CD4-positive, alpha-beta memory T cell (primary cell): ENCODE results near the gene CARD8. TPM values are rescaled to one million over a fixed set of nuclear protein-coding genes. Genes with fewer than 3 reads are reported as not detected.
"Not testable (repeated sequence)": the region's sequence is repeated elsewhere in the genome, so short reads cannot be mapped to it uniquely, and the experiment has no call there.

Experiments
- CTCF ChIA-PET: fragments of 350-600 bp; sonication (Branson Sonifier 250); formaldehyde crosslinking; loops from one replicate; lab custom pipeline; 2021; ENCODE audit warnings: inconsistent platforms; ENCODE audit not compliant: partially characterized antibody; lab: Charles Lee
- POLR2A ChIA-PET: fragments of 350-600 bp; sonication (Branson Sonifier 250); formaldehyde crosslinking; loops from one replicate; lab custom pipeline; 2021; ENCODE audit not compliant: partially characterized antibody; lab: Charles Lee
- DNase-seq, 5 donors: peaks; one replicate each; pipeline versions ENCODE4 v3.0.0 to v3.0.0-alpha.2; 2020 to 2022; ENCODE audit warnings: mixed read lengths in 1 of 5
- H3K27ac ChIP-seq: one replicate; pipeline ENCODE4 v1.7.0; 2013; ENCODE audit warnings: low read depth, low read length
- H3K27me3 ChIP-seq: 2 replicates; pipeline ENCODE4 v1.7.0; 2013; ENCODE audit warnings: mild to moderate bottlenecking, low read length, moderate library complexity; ENCODE audit not compliant: insufficient read depth
- H3K36me3 ChIP-seq: 2 replicates; pipeline ENCODE4 v1.7.0; 2013; ENCODE audit warnings: mild to moderate bottlenecking, low read length, moderate library complexity; ENCODE audit not compliant: insufficient read depth
- H3K4me1 ChIP-seq: 2 replicates; pipeline ENCODE4 v1.7.0; 2013; ENCODE audit warnings: mild to moderate bottlenecking, low read length, moderate library complexity; ENCODE audit not compliant: insufficient read depth
- H3K4me3 ChIP-seq, 2 donors: one replicate each; pipeline ENCODE4 v1.7.0; 2013; ENCODE audit warnings: low read length in 2 of 2, mild to moderate bottlenecking in 1 of 2
- H3K9me3 ChIP-seq, 2 donors: one replicate each; pipeline ENCODE4 v1.7.0; 2013; ENCODE audit warnings: low read length in 2 of 2, control low read depth in 1 of 2; ENCODE audit not compliant: control insufficient read depth in 1 of 2
- H3K27ac Mint-ChIP-seq, 7 donors: one replicate each; pipeline ENCODE4 v1.8.0; 2020 to 2021; ENCODE audit warnings: mixed read lengths in 7 of 7, mild to moderate bottlenecking in 6 of 7, inconsistent platforms in 3 of 7, moderate library complexity in 3 of 7
- H3K27me3 Mint-ChIP-seq, 2 donors: one replicate each; pipeline ENCODE4 v1.8.0; 2020 to 2021; ENCODE audit warnings: mixed read lengths in 2 of 2
- H3K36me3 Mint-ChIP-seq, 2 donors: one replicate each; pipeline ENCODE4 v1.8.0; 2020 to 2021; ENCODE audit warnings: mixed read lengths in 2 of 2, inconsistent platforms in 1 of 2, mild to moderate bottlenecking in 1 of 2
- H3K4me1 Mint-ChIP-seq, 4 donors: one replicate each; pipeline ENCODE4 v1.8.0; 2020 to 2021; ENCODE audit warnings: mixed read lengths in 4 of 4, mild to moderate bottlenecking in 1 of 4
- H3K4me3 Mint-ChIP-seq, 8 donors: one replicate each; pipeline ENCODE4 v1.8.0; 2020 to 2021; ENCODE audit warnings: mixed read lengths in 8 of 8, mild to moderate bottlenecking in 7 of 8, moderate library complexity in 6 of 8, inconsistent platforms in 3 of 8
- H3K9me3 Mint-ChIP-seq, 8 donors: one replicate each; pipeline ENCODE4 v1.8.0; 2020 to 2021; ENCODE audit warnings: mixed read lengths in 8 of 8, mild to moderate bottlenecking in 5 of 8, inconsistent platforms in 3 of 8, moderate library complexity in 1 of 8
- intact Hi-C: fragments of 100-400 bp; cut with micrococcal nuclease; formaldehyde crosslinking; loops from one replicate; pipeline ENCODE4 v1.15.1; 2023
- polyA plus RNA-seq, 2 donors: library from polyadenylated mRNA; unstranded; fragments of 300-500 nt; fragmentation: Illumina TruSeq; gene quantifications; one replicate each; pipeline ENCODE4 v1.2.3, GENCODE V29; 2021
- total RNA-seq, 2 experiments: library from RNA; stranded (reverse); gene quantifications; one replicate each; pipeline ENCODE4 v1.2.3, GENCODE V29; 2021

The CARD8 gene
- total and polyA plus RNA-seq, 4 experiments from 2014 or later = 74.9 to 316 (median 200) TPM

DNA sequence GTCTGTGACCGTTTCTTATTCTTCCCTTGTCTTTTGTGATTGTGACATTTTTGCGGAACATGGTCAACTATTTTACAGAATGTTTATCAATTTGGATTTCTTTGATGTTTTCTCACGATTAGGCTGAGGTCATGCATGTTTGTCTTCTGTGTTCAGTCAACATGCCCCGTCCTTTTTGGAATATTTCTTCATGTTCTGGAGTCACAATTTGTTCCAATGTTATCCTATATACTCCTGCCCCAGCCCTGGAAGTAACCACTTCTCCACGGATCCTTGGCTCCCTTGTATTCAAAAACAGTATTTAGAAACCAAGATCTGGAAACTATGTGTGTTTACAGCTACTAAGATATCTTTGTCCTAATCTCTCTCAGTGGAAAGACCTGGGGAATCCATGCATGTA lies 9.6 kb downstream of the CARD8 start:
- Mint-ChIP-seq H3K36me3 (peaks cover 45 to 49% of the 10 kb centered on the region in 2 donors), H3K27me3 (no peaks in the 10 kb centered on the region), H3K9me3 (no peaks in the 10 kb centered on the region), H3K4me1 (peaks cover 41 to 77% (median 55%) of the 10 kb centered on the region in 4 donors), H3K4me3 (peak overlapping the region in 7 of 8 donors; percentile 31 to 70 (median 61)), H3K27ac (peak overlapping the region; percentile 52 to 93 (median 84))
- Histone ChIP-seq H3K36me3 (peaks cover 9% of the 10 kb centered on the region), H3K9me3 (no peaks in the 10 kb centered on the region), H3K27ac (peak overlapping the region; percentile 27), H3K4me1 (peaks cover 69% of the 10 kb centered on the region), H3K27me3 (no peaks in the 10 kb centered on the region), H3K4me3 (no peak overlapping the region)
- intact Hi-C loops = no loop called here
- ChIA-PET POLR2A (interaction anchor here (0.9 to 3.7 kb wide), 7 partner anchors 9 to 42 kb away, joined by 4 to 28 read pairs (median 6); partner anchors contain the start of gene CARD8), CTCF (interaction anchor here (0.8 to 1.9 kb wide), 5 partner anchors 9 to 42 kb away, joined by 3 to 8 read pairs (median 3); partner anchors contain the start of gene CARD8)
- DNase-seq = no peak

DNA sequence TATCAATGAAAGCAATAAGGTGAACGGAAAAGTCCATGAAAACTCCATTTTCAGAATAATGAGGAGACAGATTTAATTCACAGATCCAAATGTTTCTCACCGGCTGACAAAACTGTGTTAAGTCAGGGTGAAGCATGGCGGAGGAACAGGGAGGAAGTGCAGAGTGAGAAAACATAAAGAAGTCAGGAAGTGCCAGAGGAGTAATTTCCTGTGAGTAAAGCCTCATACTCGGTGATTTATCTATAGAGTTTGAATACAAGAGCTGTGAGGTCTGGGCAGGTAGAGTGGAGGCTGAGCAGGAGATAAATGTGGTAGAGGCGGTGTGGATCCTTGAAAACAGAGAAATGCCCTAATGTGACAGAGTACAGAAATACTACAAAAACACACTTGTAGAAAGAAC lies 11.4 kb downstream of the CARD8 start:
- ChIA-PET CTCF (interaction anchor here (1.1 to 1.9 kb wide), 3 partner anchors 11 to 16 kb away, joined by 4 to 9 read pairs (median 8); partner anchors contain the start of gene CARD8), POLR2A (interaction anchor here (0.8 to 3.7 kb wide), 7 partner anchors 8 to 44 kb away, joined by 3 to 28 read pairs (median 7); partner anchors contain the start of gene CARD8)
- Histone ChIP-seq H3K4me3 (peak overlapping the region in 1 of 2 donors; percentile 38), H3K36me3 (peaks cover 20% of the 10 kb centered on the region), H3K27ac (peak overlapping the region; percentile 62), H3K27me3 (no peaks in the 10 kb centered on the region), H3K4me1 (peaks cover 52% of the 10 kb centered on the region), H3K9me3 (no peaks in the 10 kb centered on the region)
- peaks cover 32 to 64% (median 49%) of the 10 kb centered on the region in 4 donors for H3K4me1 Mint-ChIP-seq
- DNase-seq = peak; percentile 45 to 62 (median 47)
- H3K27me3 Mint-ChIP-seq = no peaks in the 10 kb centered on the region
- intact Hi-C loops = loop anchor here (1.0 kb wide), 1 partner anchor 16 kb away; no protein-coding TSS in a partner anchor
- peaks cover 48 to 55% of the 10 kb centered on the region in 2 donors for H3K36me3 Mint-ChIP-seq
- no peaks in the 10 kb centered on the region for H3K9me3 Mint-ChIP-seq
- peak overlapping the region; percentile 63 to 82 (median 78) for H3K4me3 Mint-ChIP-seq
- H3K27ac Mint-ChIP-seq = peak overlapping the region; percentile 83 to 92 (median 89)

DNA sequence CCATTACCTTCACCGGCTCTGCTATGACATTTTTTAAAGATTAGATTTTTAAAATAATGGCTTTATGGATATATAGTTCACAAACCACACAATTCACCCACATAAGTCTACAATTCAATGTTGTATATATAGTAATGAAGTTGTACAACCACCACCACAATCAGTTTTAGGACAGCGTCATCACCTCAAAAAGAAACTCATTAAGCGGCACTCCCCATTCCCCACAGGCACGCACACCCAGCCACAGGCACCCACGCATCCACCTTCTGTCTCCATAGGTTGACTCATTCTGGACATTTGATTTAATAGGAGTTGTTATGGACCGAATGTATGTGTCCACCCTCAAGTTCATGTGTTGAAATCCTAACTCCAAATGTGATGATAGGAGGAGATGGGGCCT lies 13.9 kb downstream of the CARD8 start:
- DNase-seq, intact Hi-C loops, H3K27me3 Mint-ChIP-seq, H3K4me3 Mint-ChIP-seq, H3K27ac ChIP-seq, H3K27me3 ChIP-seq, H3K9me3 Mint-ChIP-seq, H3K4me3 ChIP-seq, H3K9me3 ChIP-seq: not testable (repeated sequence)
- H3K36me3 ChIP-seq = peaks cover 20% of the 10 kb centered on the region
- H3K4me1 ChIP-seq = peaks cover 32% of the 10 kb centered on the region
- POLR2A ChIA-PET = interaction anchor here (1.2 kb wide), 1 partner anchor 7 kb away, joined by 3 read pairs; no protein-coding TSS in a partner anchor
- Mint-ChIP-seq H3K36me3 (peaks cover 45 to 62% of the 10 kb centered on the region in 2 donors), H3K27ac (peak overlapping the region in 6 of 7 donors; percentile 54 to 84 (median 75)), H3K4me1 (peaks cover 29 to 54% (median 41%) of the 10 kb centered on the region in 4 donors)
- CTCF ChIA-PET = interaction anchor here (1.7 kb wide), 1 partner anchor 19 kb away, joined by 6 read pairs; no protein-coding TSS in a partner anchor

DNA sequence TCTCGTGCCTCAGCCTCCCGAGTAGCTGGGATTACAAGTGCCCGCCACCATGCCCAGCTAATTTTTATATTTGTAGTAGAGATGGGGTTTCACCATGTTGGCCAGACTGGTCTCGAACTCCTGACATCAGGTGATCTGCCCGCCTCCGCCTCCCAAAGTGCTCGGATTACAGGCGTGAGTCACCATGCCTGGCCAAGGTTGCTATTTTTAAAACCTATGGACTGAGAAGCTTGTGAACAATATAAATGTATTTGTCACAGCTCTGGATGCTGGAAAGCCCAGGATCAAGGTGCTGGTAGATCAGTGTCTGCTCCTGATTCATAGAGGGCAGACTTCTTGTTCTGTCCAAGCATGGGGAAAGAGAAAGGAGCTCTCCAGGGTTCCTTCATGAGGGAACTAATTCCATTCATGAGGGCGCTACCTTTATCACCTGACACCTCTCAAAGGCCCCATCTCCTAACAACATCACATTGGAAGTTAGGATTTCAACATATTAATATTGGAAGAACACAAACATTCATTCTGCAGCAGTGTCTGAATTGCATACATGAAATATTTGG lies 16.1 kb downstream of the CARD8 start:
- Histone ChIP-seq H3K4me3 (no peak overlapping the region), H3K27ac (no peak overlapping the region), H3K4me1 (peaks cover 12% of the 10 kb centered on the region), H3K27me3 (no peaks in the 10 kb centered on the region), H3K9me3 (no peaks in the 10 kb centered on the region), H3K36me3 (peaks cover 22% of the 10 kb centered on the region)
- DNase-seq = no peak
- Mint-ChIP-seq H3K9me3 (no peaks in the 10 kb centered on the region), H3K4me1 (peaks cover 14 to 46% (median 23%) of the 10 kb centered on the region in 4 donors), H3K4me3 (no peak overlapping the region), H3K27me3 (no peaks in the 10 kb centered on the region), H3K36me3 (peaks cover 41 to 62% of the 10 kb centered on the region in 2 donors), H3K27ac (peak overlapping the region in 5 of 7 donors; percentile 37 to 75 (median 61))
- ChIA-PET CTCF (no interaction called here), POLR2A (interaction anchor here (0.8 kb wide), 1 partner anchor 8 kb away, joined by 3 read pairs; no protein-coding TSS in a partner anchor)
- intact Hi-C loops = no loop called here

DNA sequence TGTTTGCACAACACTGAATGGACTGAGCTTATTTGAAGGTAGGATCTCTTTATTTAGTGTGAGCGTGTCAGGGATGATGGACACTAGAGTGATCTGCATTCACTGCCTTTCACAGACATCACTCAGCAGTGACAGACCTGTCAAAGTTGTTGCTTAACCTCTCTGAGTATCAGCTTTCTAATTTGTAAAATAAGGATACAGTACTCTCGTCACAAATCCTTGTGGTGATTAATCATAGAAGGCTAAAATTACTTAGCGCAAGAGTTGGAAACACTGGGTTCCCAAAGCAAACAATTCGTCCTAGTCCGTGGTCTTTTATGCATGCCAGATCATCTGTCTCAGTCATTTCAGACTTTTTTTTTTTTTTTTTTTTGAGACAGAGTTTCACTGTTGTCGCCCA lies 16.6 kb downstream of the CARD8 start:
- ChIA-PET POLR2A (no interaction called here), CTCF (no interaction called here)
- Histone ChIP-seq H3K4me3 (no peak overlapping the region), H3K27ac (no peak overlapping the region), H3K36me3 (peaks cover 22% of the 10 kb centered on the region), H3K9me3 (no peaks in the 10 kb centered on the region), H3K27me3 (no peaks in the 10 kb centered on the region), H3K4me1 (peaks cover 7% of the 10 kb centered on the region)
- no peaks in the 10 kb centered on the region for H3K9me3 Mint-ChIP-seq
- H3K4me1 Mint-ChIP-seq = peaks cover 11 to 40% (median 18%) of the 10 kb centered on the region in 4 donors
- no peaks in the 10 kb centered on the region for H3K27me3 Mint-ChIP-seq
- intact Hi-C loops = no loop called here
- no peak overlapping the region for H3K4me3 Mint-ChIP-seq
- no peak for DNase-seq
- H3K27ac Mint-ChIP-seq = peak overlapping the region in 2 of 7 donors; percentile 53 to 68
- H3K36me3 Mint-ChIP-seq = peaks cover 43 to 63% of the 10 kb centered on the region in 2 donors

DNA sequence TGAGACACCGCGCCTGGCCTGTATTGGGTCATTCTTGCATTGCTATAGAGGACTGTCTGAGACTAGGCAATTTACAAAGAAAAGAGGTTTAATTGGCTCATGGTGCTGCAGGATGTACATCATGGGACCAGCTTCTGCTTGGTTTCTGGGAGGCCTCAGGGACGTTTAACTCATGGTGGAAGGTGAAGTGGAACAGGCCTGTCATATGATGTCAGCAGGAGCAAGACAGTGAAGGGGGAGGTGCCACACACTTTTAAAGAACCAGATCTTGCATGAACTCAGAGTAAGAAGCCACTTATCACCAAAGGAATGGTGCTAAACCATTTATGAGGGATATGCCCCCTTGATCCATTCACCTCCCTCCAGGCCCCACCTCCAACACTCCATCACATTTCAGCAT lies 18.7 kb downstream of the CARD8 start:
- Histone ChIP-seq H3K36me3 (peaks cover 36% of the 10 kb centered on the region), H3K4me1 (no peaks in the 10 kb centered on the region), H3K4me3 (no peak overlapping the region), H3K27ac (no peak overlapping the region), H3K27me3 (no peaks in the 10 kb centered on the region), H3K9me3 (no peaks in the 10 kb centered on the region)
- intact Hi-C loops = no loop called here
- Mint-ChIP-seq H3K9me3 (no peaks in the 10 kb centered on the region), H3K27ac (peak overlapping the region in 4 of 7 donors; percentile 19 to 53 (median 48)), H3K4me1 (peaks cover 11 to 35% (median 13%) of the 10 kb centered on the region in 4 donors), H3K36me3 (peaks cover 47 to 74% of the 10 kb centered on the region in 2 donors), H3K4me3 (no peak overlapping the region), H3K27me3 (no peaks in the 10 kb centered on the region)
- ChIA-PET POLR2A (interaction anchor here (1.2 to 1.3 kb wide), 2 partner anchors 8 to 13 kb away, joined by 3 to 4 read pairs; no protein-coding TSS in a partner anchor), CTCF (no interaction called here)
- no peak for DNase-seq

DNA sequence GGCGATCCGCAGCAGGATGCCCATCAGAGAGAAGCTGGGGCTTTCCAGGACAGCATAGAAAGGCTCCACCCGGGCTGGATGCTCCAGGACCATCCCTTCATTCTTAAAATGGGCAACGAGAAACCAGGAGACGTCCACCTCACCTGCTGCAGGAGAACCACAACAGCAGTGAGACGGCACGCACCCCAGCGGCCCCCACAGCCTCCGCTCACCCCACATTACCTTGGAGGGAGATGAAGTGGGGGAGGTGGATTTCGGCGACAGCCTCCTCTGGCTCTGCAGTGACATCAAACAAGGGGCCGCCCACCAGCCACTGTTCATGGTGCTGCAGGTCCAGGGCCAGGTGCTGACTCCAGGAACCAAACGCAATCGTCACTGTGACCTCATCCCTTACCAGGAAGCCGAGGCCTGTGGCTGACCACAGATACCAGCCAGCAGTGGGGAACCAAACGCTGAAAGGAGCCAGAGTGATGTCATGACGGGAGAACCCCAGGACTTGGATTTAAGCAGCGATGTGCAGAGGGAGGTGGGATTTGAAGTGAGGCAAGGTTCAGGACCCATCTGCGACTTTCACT lies 25.1 kb downstream of the CARD8 start:
- CTCF ChIA-PET = interaction anchor here (2.2 kb wide), 1 partner anchor 30 kb away, joined by 7 read pairs; no protein-coding TSS in a partner anchor

More for the DNA sequence above, 25.1 kb downstream of the CARD8 start:
- Histone ChIP-seq H3K4me1 (no peaks in the 10 kb centered on the region), H3K27ac (no peak overlapping the region), H3K9me3 (no peaks in the 10 kb centered on the region), H3K36me3 (peaks cover 57% of the 10 kb centered on the region), H3K27me3 (no peaks in the 10 kb centered on the region), H3K4me3 (no peak overlapping the region)
- Mint-ChIP-seq H3K9me3 (no peaks in the 10 kb centered on the region), H3K27ac (peak overlapping the region in 6 of 7 donors; percentile 0 to 70 (median 50)), H3K4me1 (peaks cover 6 to 15% (median 9%) of the 10 kb centered on the region in 4 donors), H3K4me3 (no peak overlapping the region), H3K36me3 (peaks cover 63 to 77% of the 10 kb centered on the region in 2 donors), H3K27me3 (no peaks in the 10 kb centered on the region)
- POLR2A ChIA-PET = interaction anchor here (1.4 kb wide), 1 partner anchor 27 kb away, joined by 3 read pairs; no protein-coding TSS in a partner anchor
- intact Hi-C loops = no loop called here
- peak in 2 of 5 donors; percentile 16 to 49 for DNase-seq
